ENCODE measurements around the gene DPYSL4.
"Not testable (repeated sequence)": the region's sequence is repeated elsewhere in the genome, so short reads cannot be mapped to it uniquely, and the experiment has no call there.

Gene DPYSL4

GRCh38 chr10:132208462-132209050 is 21.8 kb downstream of the DPYSL4 start:
- no peak for DNase-seq (ENCODE audit: low spot score)
- TF ChIP-seq CTCF (IDR thresholded peaks at IDR 0.05): no peak
- Histone ChIP-seq H3K27ac (no peak overlapping the region), H3K4me3 (no peak overlapping the region)

GRCh38 chr10:132209130-132209529 is 22.4 kb downstream of the DPYSL4 start:
- H3K27ac ChIP-seq: no peak overlapping the region
- no peak for TF ChIP-seq CTCF (IDR thresholded peaks at IDR 0.05)
- no peak for DNase-seq (ENCODE audit: low spot score)
- no peak overlapping the region for H3K4me3 ChIP-seq

- DNase-seq (ENCODE audit: low spot score): no peak
- TF ChIP-seq CTCF (IDR thresholded peaks at IDR 0.05): no peak
- Histone ChIP-seq H3K4me3 (no peak overlapping the region), H3K27ac (no peak overlapping the region)
Measured at GRCh38 chr10:132209978-132210530, 23.3 kb downstream of the DPYSL4 start.

- DNase-seq (ENCODE audit: low spot score): no peak
- TF ChIP-seq CTCF (IDR thresholded peaks at IDR 0.05): no peak
- Histone ChIP-seq H3K27ac (no peak overlapping the region), H3K4me3 (no peak overlapping the region)
Measured at GRCh38 chr10:132210766-132211165, 24.0 kb downstream of the DPYSL4 start.

- no peak overlapping the region for H3K27ac ChIP-seq
- no peak for DNase-seq (ENCODE audit: low spot score)
- H3K4me3 ChIP-seq: no peak overlapping the region
- TF ChIP-seq CTCF (IDR thresholded peaks at IDR 0.05): no peak
Measured at GRCh38 chr10:132211246-132211645, 24.5 kb downstream of the DPYSL4 start.

- no peak for DNase-seq (ENCODE audit: low spot score)
- H3K4me3 ChIP-seq: no peak overlapping the region
- H3K27ac ChIP-seq: no peak overlapping the region
- TF ChIP-seq CTCF (IDR thresholded peaks at IDR 0.05): no peak
Measured at GRCh38 chr10:132212816-132213215, 26.1 kb downstream of the DPYSL4 start.

GRCh38 chr10:132213917-132214316 is 27.2 kb downstream of the DPYSL4 start:
- Histone ChIP-seq H3K4me3 (no peak overlapping the region), H3K27ac (no peak overlapping the region)
- TF ChIP-seq CTCF (IDR thresholded peaks at IDR 0.05): no peak
- no peak for DNase-seq (ENCODE audit: low spot score)

- DNase-seq (ENCODE audit: low spot score); H3K4me3 ChIP-seq; H3K27ac ChIP-seq: not testable (repeated sequence)
Measured at GRCh38 chr10:132216441-132216840, 29.7 kb downstream of the DPYSL4 start.
